Colon (tissue), 2 donors: ENCODE data around the gene SHD.
"Not testable (repeated sequence)": the region's sequence is repeated elsewhere in the genome, so short reads cannot be mapped to it uniquely, and the experiment has no call there.

Experiments used
- FAIRE-seq: peaks from 2 replicates; lab custom pipeline; 2012; peaks lifted over from hg19 to GRCh38; lab: Jason Lieb, UNC
- donor health status: control.
- donor health status: control.

SHD gene

DNA sequence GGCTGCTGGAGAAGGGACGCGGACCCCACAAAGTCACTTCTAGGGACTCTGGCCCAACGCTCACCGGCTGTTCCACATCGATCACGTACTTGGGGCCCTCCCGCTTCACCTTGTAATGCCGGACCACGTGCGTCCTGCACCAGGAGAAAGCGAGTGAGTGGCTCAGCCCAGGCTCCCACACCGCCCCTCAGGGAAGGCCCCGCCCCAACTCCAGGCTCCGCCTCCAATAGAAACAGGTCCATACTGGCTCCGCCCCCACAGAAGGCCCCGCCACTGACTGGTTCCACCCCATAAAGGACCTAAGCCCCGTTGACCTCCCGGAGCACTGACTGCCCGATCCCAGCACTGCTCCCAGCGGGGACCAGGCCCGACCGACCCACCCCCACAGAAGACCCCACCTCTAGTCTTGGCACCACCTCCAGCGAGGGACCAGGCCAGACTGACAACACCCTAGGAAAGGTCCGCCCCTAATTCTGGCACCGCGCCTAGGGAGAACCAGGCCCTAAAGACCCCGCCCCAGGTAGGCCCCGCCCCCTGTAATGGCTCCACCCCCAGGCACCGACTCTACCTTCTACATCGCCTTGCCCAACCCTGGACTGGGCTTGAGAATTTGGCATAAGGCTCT lies 48.3 kb downstream of the SHD start:
- no peak for FAIRE-seq

DNA sequence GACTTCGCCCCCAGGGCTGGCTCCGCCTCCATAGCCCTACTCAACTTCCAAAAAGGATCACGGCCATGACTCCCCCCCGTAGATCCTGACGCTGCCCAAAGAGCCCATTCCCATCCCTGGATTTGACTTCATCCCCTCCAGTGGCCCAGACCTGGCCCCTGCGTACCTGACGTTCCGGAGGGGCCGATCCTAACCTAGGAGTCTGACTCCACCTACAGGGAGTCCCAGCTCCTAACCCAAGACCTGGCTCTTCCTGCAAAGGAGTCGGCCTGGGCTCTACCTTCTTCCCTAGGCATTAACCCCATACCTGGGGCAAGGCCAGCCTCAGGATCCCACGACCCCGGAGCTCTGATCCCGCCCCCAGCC lies 48.8 kb downstream of the SHD start:
- FAIRE-seq, result no peak

DNA sequence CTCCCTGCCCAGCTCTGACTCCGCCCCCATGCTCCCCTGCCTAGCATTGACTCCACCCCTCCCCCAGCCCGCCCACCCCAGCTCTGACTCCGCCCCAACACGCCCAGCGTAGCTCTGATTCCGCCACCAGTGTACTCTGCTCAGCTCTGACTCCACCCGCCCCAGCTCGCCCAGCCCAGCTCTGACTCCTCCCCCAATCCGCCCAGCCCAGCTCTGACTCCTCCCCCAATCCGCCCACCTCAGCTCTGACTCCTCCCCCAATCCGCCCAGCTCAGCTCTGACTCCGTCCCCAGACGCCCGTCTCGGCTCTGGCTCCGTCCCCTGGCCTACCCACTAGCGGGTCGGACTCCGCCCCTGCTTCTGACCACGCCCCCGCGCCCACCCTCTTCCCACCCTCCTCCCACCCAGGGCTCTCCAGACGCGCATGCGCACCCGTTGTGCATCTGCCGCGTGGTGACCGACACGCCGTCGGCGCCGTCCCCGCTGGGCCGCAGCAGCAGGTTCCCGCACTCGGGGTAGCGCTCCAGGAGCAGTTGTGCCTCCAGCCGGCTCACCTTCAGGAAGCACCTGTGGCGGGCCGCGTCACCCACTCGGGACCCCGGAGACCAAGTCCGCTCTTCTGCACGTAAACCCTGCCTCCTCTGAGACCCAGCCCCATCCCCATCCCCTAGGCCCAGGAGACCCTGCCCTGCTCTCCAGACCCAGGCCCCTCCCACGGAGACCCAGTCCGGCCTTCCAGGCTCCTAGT lies 49.4 kb downstream of the SHD start:
- FAIRE-seq, result no peak

DNA sequence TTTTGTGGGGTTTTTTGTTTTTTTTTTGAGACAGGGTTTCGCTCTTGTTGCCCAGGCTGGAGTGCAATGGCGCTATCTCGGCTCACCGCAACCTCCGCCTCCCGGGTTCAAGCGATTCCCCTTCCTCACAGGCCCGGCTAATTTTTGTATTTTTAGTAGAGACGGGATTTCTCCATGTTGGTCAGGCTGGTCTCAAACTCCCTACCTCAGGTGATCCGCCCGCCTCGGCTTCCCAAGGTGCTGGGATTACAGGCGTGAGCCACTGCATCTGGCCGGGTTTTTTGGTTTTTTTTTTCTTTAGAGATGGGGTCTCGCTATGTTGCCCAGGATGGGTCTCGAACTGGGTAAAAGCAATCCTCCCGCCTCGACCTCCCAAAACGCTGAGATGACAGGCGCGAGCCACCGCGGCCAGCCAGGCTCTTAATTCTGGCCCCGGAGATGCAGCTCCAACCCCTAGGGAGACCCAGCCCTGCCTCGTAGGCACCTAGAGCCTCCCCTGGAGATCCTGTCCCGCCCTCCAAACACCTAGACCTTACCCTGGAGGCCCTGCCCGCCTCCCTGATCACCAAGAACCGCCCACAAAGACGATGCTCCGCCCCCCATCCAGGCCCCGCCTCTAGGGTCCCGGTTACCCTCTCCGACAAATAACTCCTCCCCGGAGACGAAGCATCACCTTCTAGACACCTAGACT lies 50.1 kb downstream of the SHD start:
- not testable (repeated sequence) for FAIRE-seq

DNA sequence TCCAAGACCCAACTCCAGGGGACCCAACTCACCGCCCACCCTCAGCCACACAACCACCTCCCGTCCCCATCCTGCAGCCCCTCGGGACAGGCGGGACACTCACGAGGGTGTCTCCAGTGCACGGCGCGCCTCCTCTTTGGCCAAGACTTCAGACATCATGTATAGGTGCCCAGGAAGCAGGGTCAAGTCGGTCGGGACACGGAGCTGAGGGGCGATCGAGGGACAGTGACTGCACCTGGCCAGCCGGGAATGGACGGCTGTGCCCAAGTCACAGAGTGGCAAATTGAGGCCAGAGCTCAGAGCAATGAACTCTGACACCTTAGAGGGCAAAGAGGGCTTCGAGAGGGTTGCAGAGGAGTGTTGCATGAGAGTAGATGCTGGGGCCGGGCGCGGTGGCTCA lies 50.8 kb downstream of the SHD start:
- FAIRE-seq, result no peak

DNA sequence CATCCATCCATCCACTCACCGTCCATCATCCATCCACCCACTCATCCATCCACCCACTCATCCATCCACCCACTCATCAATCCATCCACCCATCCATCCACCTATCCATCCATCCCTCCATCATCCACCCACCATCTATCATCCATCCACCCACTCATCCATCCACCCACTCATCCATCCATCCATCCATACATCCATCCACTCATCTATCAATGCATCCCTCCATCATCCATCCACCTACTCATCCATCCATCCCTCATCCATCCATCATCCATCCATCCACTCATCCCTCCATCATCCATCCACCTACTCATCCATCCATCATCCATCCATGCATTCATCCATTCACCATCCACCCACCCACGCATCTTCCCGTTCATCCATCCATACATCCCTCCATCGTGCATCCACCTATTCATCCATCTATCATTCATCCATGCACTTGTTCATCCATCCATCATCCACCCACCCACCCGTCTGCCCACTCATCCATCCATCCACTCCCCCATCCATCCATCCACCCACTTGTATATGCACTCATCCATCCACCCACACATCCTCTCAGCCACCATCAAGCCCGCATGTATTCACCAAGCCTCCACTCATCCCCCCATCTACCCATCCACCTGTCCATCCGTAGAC lies 56.0 kb downstream of the SHD start:
- no peak for FAIRE-seq

DNA sequence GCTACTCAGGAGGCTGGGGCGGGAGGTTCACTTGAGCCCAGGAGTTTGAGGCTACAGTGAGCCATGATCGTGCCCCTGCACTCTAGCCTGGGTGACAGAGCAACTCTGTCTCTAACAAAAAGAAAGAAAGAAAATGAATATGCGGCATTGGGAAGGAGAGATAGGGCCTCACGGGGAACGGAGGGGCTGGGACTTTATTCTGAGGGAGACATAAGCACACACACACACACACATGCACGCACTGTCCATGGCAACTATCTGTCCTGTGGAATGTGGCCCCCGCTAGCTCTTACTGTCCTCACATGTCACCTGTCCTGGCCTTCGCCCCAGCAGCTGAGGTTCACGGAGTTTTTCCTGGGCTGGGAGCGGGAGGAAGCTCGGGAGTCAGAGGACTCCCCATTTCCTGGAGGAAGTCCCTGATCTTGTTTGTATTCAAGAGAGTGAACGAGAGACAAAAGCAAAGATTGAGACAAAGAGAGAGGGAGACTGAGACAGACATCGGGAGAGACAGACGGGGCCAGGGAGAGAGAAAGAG lies 58.9 kb downstream of the SHD start:
- no peak for FAIRE-seq

DNA sequence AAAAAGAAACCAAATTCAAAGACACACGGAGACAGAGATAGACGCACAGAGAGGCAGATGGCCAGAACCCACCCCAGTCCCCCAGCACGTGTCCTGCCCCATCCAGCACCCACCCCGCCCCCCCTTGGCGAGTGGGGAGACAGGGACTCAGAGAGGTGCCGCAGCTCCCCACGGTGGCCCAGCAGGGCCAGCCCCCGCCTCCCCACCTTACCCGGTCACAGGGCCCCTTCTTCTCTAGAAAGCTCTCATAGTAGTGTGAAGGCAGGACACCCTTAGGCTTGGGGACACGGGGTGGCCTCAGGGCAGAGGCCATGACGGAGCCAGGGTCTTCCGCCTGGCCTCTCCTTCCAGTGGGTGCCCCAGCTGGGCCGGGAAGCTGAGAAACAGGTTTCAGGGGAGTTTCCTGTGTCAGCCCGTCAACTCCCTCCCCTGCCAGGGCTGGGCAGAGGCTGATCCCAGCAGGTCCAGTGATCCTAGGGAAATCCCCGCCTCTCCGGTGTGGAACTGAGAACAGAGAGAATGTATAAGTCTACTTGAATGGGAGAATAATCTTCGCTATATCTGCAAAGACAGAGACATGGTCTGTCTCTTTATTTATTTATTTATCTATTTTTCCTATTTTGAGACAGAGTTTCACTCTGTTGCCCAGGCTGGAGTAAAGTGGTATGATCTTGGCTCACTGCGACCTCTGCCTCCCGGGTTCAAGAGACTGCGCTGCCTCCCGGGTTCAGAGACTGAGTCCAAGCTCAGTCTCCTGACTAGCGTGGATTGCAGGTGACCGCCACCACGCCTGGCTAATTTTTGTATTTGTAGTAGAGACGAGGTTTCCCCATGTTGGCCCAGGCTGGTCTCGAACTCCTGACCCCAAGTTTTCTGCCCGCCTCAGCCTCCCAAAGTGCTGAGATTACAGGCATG lies 59.6 kb downstream of the SHD start, which contains the start of gene STAP2:
STAP2 (minus strand) TSS at position 387 of the 915 bp plus-strand sequence; CDS start at position 313, 74 bp downstream.
- FAIRE-seq, result no peak
